Measurements from ENCODE around the gene DAZ3.
"Not testable (repeated sequence)": the region's sequence is repeated elsewhere in the genome, so short reads cannot be mapped to it uniquely, and the experiment has no call there.

DNA sequence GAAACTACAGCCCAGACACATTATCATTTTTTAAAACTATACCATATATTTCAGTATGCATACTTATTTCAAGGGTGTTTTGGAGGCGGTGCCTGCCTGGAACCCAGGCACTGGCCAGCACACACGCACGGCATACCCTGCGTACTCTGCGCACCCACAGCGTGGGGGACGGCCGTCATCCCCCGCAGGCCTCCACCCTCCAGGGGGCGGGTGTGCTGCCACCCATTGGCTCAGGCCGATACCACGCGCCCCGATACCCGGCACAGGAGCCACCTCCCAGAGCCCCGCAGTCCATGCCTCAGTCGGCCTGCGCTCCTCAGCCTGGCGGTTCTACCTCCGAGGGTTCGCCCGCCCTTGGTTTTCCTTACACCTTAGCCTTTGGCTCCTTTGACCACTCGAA is 20.4 kb upstream of the DAZ3 start, which contains the start of gene DAZ4:
- TF ChIP-seq, protein P1, sequence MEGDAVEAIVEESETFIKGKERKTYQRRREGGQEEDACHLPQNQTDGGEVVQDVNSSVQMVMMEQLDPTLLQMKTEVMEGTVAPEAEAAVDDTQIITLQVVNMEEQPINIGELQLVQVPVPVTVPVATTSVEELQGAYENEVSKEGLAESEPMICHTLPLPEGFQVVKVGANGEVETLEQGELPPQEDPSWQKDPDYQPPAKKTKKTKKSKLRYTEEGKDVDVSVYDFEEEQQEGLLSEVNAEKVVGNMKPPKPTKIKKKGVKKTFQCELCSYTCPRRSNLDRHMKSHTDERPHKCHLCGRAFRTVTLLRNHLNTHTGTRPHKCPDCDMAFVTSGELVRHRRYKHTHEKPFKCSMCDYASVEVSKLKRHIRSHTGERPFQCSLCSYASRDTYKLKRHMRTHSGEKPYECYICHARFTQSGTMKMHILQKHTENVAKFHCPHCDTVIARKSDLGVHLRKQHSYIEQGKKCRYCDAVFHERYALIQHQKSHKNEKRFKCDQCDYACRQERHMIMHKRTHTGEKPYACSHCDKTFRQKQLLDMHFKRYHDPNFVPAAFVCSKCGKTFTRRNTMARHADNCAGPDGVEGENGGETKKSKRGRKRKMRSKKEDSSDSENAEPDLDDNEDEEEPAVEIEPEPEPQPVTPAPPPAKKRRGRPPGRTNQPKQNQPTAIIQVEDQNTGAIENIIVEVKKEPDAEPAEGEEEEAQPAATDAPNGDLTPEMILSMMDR (IDR thresholded peaks at IDR 0.05 in 2 of 3, conservative IDR thresholded peaks at IDR 0.05 in 1 of 3; ENCODE audit: borderline replicate concordance in 1 of 3, insufficient read depth in 1 of 3, low read depth in 2 of 3, low read length in 2 of 3) = not testable (repeated sequence)
- TF ChIP-seq ZNF274 (IDR thresholded peaks at IDR 0.05; ENCODE audit: low read depth, low read length); EZH2 (IDR thresholded peaks at IDR 0.05); EZH2phosphoT487 (IDR thresholded peaks at IDR 0.05; ENCODE audit: borderline replicate concordance); ELF1 (IDR thresholded peaks at IDR 0.05; ENCODE audit: borderline replicate concordance, low read depth); TCF7L2 (IDR thresholded peaks at IDR 0.05; ENCODE audit: borderline replicate concordance, extremely low read depth, insufficient read depth, insufficient read length): not testable (repeated sequence)
- TF ChIP-seq, protein P2, sequence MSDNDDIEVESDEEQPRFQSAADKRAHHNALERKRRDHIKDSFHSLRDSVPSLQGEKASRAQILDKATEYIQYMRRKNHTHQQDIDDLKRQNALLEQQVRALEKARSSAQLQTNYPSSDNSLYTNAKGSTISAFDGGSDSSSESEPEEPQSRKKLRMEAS (IDR thresholded peaks at IDR 0.05) = not testable (repeated sequence)
